HG02870 (cell line): ENCODE data around the gene REEP6.
"Not testable (repeated sequence)": the region's sequence is repeated elsewhere in the genome, so short reads cannot be mapped to it uniquely, and the experiment has no call there.

Source experiments
- ATAC-seq: cut with Tn5 transposase; IDR thresholded peaks from one replicate; pipeline ENCODE4 v1.9.1; 2021; ENCODE audit warnings: mild to moderate bottlenecking, moderate library complexity; ENCODE audit not compliant: unreplicated experiment

Gene REEP6

GRCh38 chr19:1505991-1506881, 15.3 kb downstream of the REEP6 start:
- ATAC-seq = no peak

GRCh38 chr19:1507192-1507660, 16.2 kb downstream of the REEP6 start:
- ATAC-seq = no peak

GRCh38 chr19:1507763-1508506, 17.0 kb downstream of the REEP6 start:
- no peak for ATAC-seq

GRCh38 chr19:1508507-1508856, 17.5 kb downstream of the REEP6 start:
- ATAC-seq = no peak

- no peak for ATAC-seq
Observed at GRCh38 chr19:1509602-1510441, 18.8 kb downstream of the REEP6 start.

GRCh38 chr19:1510442-1510806, 19.4 kb downstream of the REEP6 start:
- no peak for ATAC-seq

- ATAC-seq = no peak
Observed at GRCh38 chr19:1510807-1511206, 19.8 kb downstream of the REEP6 start.

- ATAC-seq = no peak
Observed at GRCh38 chr19:1511318-1512317, 20.6 kb downstream of the REEP6 start.

- no peak for ATAC-seq
Observed at GRCh38 chr19:1512671-1513498, 21.9 kb downstream of the REEP6 start, which contains the start of gene ADAMTSL5. TSS of gene ADAMTSL5 (minus strand) at chr19:1513019. CDS start at chr19:1510943, 2,076 bp downstream.

- no peak for ATAC-seq
Observed at GRCh38 chr19:1513499-1514294, 22.7 kb downstream of the REEP6 start.

- no peak for ATAC-seq
Observed at GRCh38 chr19:1514295-1514661, 23.3 kb downstream of the REEP6 start.

- ATAC-seq = no peak
Observed at GRCh38 chr19:1514986-1515721, 24.2 kb downstream of the REEP6 start.

GRCh38 chr19:1516395-1516753, 25.4 kb downstream of the REEP6 start:
- no peak for ATAC-seq

GRCh38 chr19:1518471-1518870, 27.5 kb downstream of the REEP6 start:
- ATAC-seq = no peak

- not testable (repeated sequence) for ATAC-seq
Observed at GRCh38 chr19:1519802-1520201, 28.8 kb downstream of the REEP6 start.

- ATAC-seq = no peak
Observed at GRCh38 chr19:1520203-1520780, 29.3 kb downstream of the REEP6 start.

- no peak for ATAC-seq
Observed at GRCh38 chr19:1521636-1522035, 30.7 kb downstream of the REEP6 start.
